GM19351 (cell line): Measurements from ENCODE around the gene CHST9.
"Not testable (repeated sequence)": the region's sequence is repeated elsewhere in the genome, so short reads cannot be mapped to it uniquely, and the experiment has no call there.

ENCODE experiments used
- ATAC-seq: cut with Tn5 transposase; IDR thresholded peaks from one replicate; pipeline ENCODE4 v1.9.1; 2021; ENCODE audit warnings: mild to moderate bottlenecking, moderate library complexity; ENCODE audit not compliant: unreplicated experiment

Gene CHST9

GRCh38 chr18:27185025-27185763 lies at the start of gene CHST9:
CHST9 (minus strand) TSS chr18:27185308; CDS start chr18:27142809, 42,499 bp downstream.
- no peak for ATAC-seq

- ATAC-seq: not testable (repeated sequence)
Measured at GRCh38 chr18:27232355-27232754, 47.2 kb upstream of the CHST9 start.

- ATAC-seq: not testable (repeated sequence)
Measured at GRCh38 chr18:27231671-27232070, 46.6 kb upstream of the CHST9 start.

- ATAC-seq: not testable (repeated sequence)
Measured at GRCh38 chr18:27231221-27231620, 46.1 kb upstream of the CHST9 start.

- ATAC-seq: no peak
Measured at GRCh38 chr18:27227721-27228120, 42.6 kb upstream of the CHST9 start.

- no peak for ATAC-seq
Measured at GRCh38 chr18:27226556-27227075, 41.5 kb upstream of the CHST9 start.

- ATAC-seq: no peak
Measured at GRCh38 chr18:27225947-27226481, 40.9 kb upstream of the CHST9 start.

GRCh38 chr18:27223526-27224291 lies 38.6 kb upstream of the CHST9 start:
- ATAC-seq: no peak

GRCh38 chr18:27214831-27215230 lies 29.7 kb upstream of the CHST9 start:
- ATAC-seq: no peak

- ATAC-seq: no peak
Measured at GRCh38 chr18:27213123-27213717, 28.1 kb upstream of the CHST9 start.

- no peak for ATAC-seq
Measured at GRCh38 chr18:27211569-27211968, 26.5 kb upstream of the CHST9 start.

- ATAC-seq: no peak
Measured at GRCh38 chr18:27206411-27206810, 21.3 kb upstream of the CHST9 start.

GRCh38 chr18:27202741-27203140 lies 17.6 kb upstream of the CHST9 start:
- ATAC-seq: no peak

GRCh38 chr18:27198036-27198435 lies 12.9 kb upstream of the CHST9 start:
- no peak for ATAC-seq

- ATAC-seq: no peak
Measured at GRCh38 chr18:27188309-27188708, 3.2 kb upstream of the CHST9 start.

- ATAC-seq: no peak
Measured at GRCh38 chr18:27185897-27186296, 789 bp upstream of the CHST9 start.

GRCh38 chr18:27184115-27185024 lies 738 bp downstream of the CHST9 start:
- no peak for ATAC-seq

- no peak for ATAC-seq
Measured at GRCh38 chr18:27181726-27182125, 3.4 kb downstream of the CHST9 start.

- no peak for ATAC-seq
Measured at GRCh38 chr18:27178424-27178823, 6.7 kb downstream of the CHST9 start.

GRCh38 chr18:27175914-27176313 lies 9.2 kb downstream of the CHST9 start:
- no peak for ATAC-seq
